Measurements from ENCODE around the gene ANAPC7. TPM values are rescaled to one million over a fixed set of nuclear protein-coding genes. Genes with fewer than 3 reads are reported as not detected.
"Not testable (repeated sequence)": the region's sequence is repeated elsewhere in the genome, so short reads cannot be mapped to it uniquely, and the experiment has no call there.

The ANAPC7 gene
- total and polyA plus RNA-seq, 7 donors, result 9.6 to 65.6 (median 31.8) TPM

GRCh38 chr12:110403976-110404682 lies 621 bp upstream of the ANAPC7 start:
- peak; percentile 82 for DNase-seq
- H3K27ac ChIP-seq, result peak overlapping the region; percentile 86 to 94 (median 89)
- 23 to 25% methylated on average over 21 of the region's 21 CpGs for WGBS, 2 donors
- peaks cover 0 to 26% (median 17%) of the 10 kb centered on the region in 4 donors for H3K4me1 ChIP-seq
- no peaks in the 10 kb centered on the region for H3K27me3 ChIP-seq
- no peak for TF ChIP-seq EP300 (IDR thresholded peaks at IDR 0.05)
- peak in 1 of 4 experiments; percentile 13 for TF ChIP-seq CTCF (IDR thresholded peaks at IDR 0.05)
- H3K36me3 ChIP-seq, result peaks cover 0 to 11% (median 0%) of the 10 kb centered on the region in 4 donors
- intact Hi-C loops (cut with DNase I), result loop anchor here (5.0 kb wide), 1 partner anchor 122 kb away; the partner anchor contains the start of gene ATP2A2
- H3K9me3 ChIP-seq, result no peaks in the 10 kb centered on the region
- H3K4me3 ChIP-seq, result peak overlapping the region; percentile 79 to 86 (median 82)

GRCh38 chr12:110382683-110383082 lies 20.8 kb downstream of the ANAPC7 start:
- peaks cover 3 to 95% (median 49%) of the 10 kb centered on the region in 4 donors for H3K36me3 ChIP-seq
- H3K27ac ChIP-seq, result no peak overlapping the region
- 91 to 93% methylated on average over 4 of the region's 4 CpGs for WGBS, 2 donors
- no peaks in the 10 kb centered on the region for H3K27me3 ChIP-seq
- no peak for DNase-seq
- TF ChIP-seq CTCF (IDR thresholded peaks at IDR 0.05), result no peak
- no peak for TF ChIP-seq POLR2A (IDR thresholded peaks at IDR 0.05)
- no peak for TF ChIP-seq EP300 (IDR thresholded peaks at IDR 0.05)
- TF ChIP-seq POLR2AphosphoS5 (IDR thresholded peaks at IDR 0.05), result no peak
- intact Hi-C loops (cut with DNase I), result no loop called here
- no peak overlapping the region for H3K4me3 ChIP-seq
- no peaks in the 10 kb centered on the region for H3K9me3 ChIP-seq
- peaks cover 0 to 17% (median 10%) of the 10 kb centered on the region in 4 donors for H3K4me1 ChIP-seq

GRCh38 chr12:110379631-110380030 lies 23.9 kb downstream of the ANAPC7 start:
- no peak overlapping the region for H3K4me3 ChIP-seq
- intact Hi-C loops (cut with DNase I), result no loop called here
- H3K36me3 ChIP-seq, result peaks cover 8 to 94% (median 48%) of the 10 kb centered on the region in 4 donors
- no peaks in the 10 kb centered on the region for H3K9me3 ChIP-seq
- 72 to 84% methylated on average over 2 of the region's 2 CpGs for WGBS, 2 donors
- peak overlapping the region in 3 of 4 donors; percentile 41 to 64 (median 48) for H3K27ac ChIP-seq
- no peak for TF ChIP-seq CTCF (IDR thresholded peaks at IDR 0.05)
- TF ChIP-seq POLR2AphosphoS5 (IDR thresholded peaks at IDR 0.05), result no peak
- no peak for TF ChIP-seq POLR2A (IDR thresholded peaks at IDR 0.05)
- TF ChIP-seq EP300 (IDR thresholded peaks at IDR 0.05), result no peak
- no peak for DNase-seq
- peaks cover 0 to 15% (median 9%) of the 10 kb centered on the region in 4 donors for H3K4me1 ChIP-seq
- no peaks in the 10 kb centered on the region for H3K27me3 ChIP-seq

GRCh38 chr12:110379197-110379596 lies 24.3 kb downstream of the ANAPC7 start:
- peaks cover 8 to 94% (median 50%) of the 10 kb centered on the region in 4 donors for H3K36me3 ChIP-seq

GRCh38 chr12:110378131-110378790 lies 25.2 kb downstream of the ANAPC7 start:
- H3K27ac ChIP-seq, result peak overlapping the region in 2 of 4 donors; percentile 48 to 64
- H3K36me3 ChIP-seq, result peaks cover 8 to 96% (median 50%) of the 10 kb centered on the region in 4 donors
- peaks cover 0 to 29% (median 20%) of the 10 kb centered on the region in 4 donors for H3K4me1 ChIP-seq
- 85 to 86% methylated on average over 17 of the region's 17 CpGs for WGBS, 2 donors
- H3K27me3 ChIP-seq; H3K4me3 ChIP-seq; H3K9me3 ChIP-seq; intact Hi-C loops (cut with DNase I): not testable (repeated sequence)
- DNase-seq, result peak; percentile 53

More at GRCh38 chr12:110379197-110379596, 24.3 kb downstream of the ANAPC7 start:
- peak overlapping the region in 3 of 4 donors; percentile 41 to 64 (median 48) for H3K27ac ChIP-seq
- intact Hi-C loops (cut with DNase I), result no loop called here
- H3K9me3 ChIP-seq, result no peaks in the 10 kb centered on the region
- H3K4me3 ChIP-seq, result no peak overlapping the region
- peak; percentile 33 for DNase-seq
- H3K27me3 ChIP-seq, result no peaks in the 10 kb centered on the region
- WGBS, 2 donors, result 91 to 94% methylated on average over 3 of the region's 3 CpGs
- peaks cover 0 to 19% (median 11%) of the 10 kb centered on the region in 4 donors for H3K4me1 ChIP-seq
- TF ChIP-seq EP300 (IDR thresholded peaks at IDR 0.05) (no peak), POLR2A (IDR thresholded peaks at IDR 0.05) (no peak), POLR2AphosphoS5 (IDR thresholded peaks at IDR 0.05) (no peak), CTCF (IDR thresholded peaks at IDR 0.05) (no peak)
